GM12878 (cell line): ENCODE measurements around the gene RARA. TPM values are rescaled to one million over a fixed set of nuclear protein-coding genes. Genes with fewer than 3 reads are reported as not detected.

Experiments used
- ATAC-seq: fragments of 200-7000 bp; cut with Tn5 transposase; 3 replicates; pipeline ENCODE4 v1.9.1; 2020; ENCODE audit warnings: mild to moderate bottlenecking, moderate library complexity
- BruUV-seq: library from RNA; stranded (reverse); fragments of 400-500 nt; replicated peaks from 2 replicates; lab custom pipeline; 2021; lab: Mats Ljungman, UMichigan
- CTCF ChIA-PET: fragments of 300-600 bp; sonication (Branson Sonifier 250); formaldehyde crosslinking; extraction: SDS; loops from one replicate; lab custom pipeline; 2021; ENCODE audit warnings: inconsistent platforms; lab: Yijun Ruan, JAX
- POLR2A ChIA-PET: fragments of 350-600 bp; formaldehyde crosslinking; extraction: SDS; loops from one replicate; lab custom pipeline; 2021; ENCODE audit warnings: inconsistent platforms; lab: Charles Lee
- RAD21 ChIA-PET: fragments of 300-600 bp; sonication (Branson Sonifier 250); formaldehyde crosslinking; loops from one replicate; lab custom pipeline; 2023; ENCODE audit warnings: antibody characterized with exemption; ENCODE audit not compliant: unreplicated experiment; lab: Charles Lee
- SMC1A ChIA-PET: fragments of 300-600 bp; sonication (Branson Sonifier 250); formaldehyde crosslinking; loops from one replicate; lab custom pipeline; 2023; ENCODE audit not compliant: unreplicated experiment, uncharacterized antibody; lab: Charles Lee
- DNase-seq: peaks from one replicate; pipeline ENCODE4 v3.0.0-alpha.2; 2011; ENCODE audit warnings: low read depth, low spot score
- FAIRE-seq: peaks from 3 replicates; lab custom pipeline; 2011; peaks lifted over from hg19 to GRCh38; lab: Jason Lieb, UNC
- H2AFZ ChIP-seq: 2 replicates; pipeline ENCODE4 v1.6.0; 2011; ENCODE audit warnings: low read depth, low read length, control low read depth; ENCODE audit not compliant: control insufficient read depth
- H3K27ac ChIP-seq: 2 replicates; pipeline ENCODE4 v1.5.1; 2011; ENCODE audit warnings: control low read depth; ENCODE audit not compliant: control insufficient read depth, insufficient read depth
- H3K27me3 ChIP-seq, 2 experiments: replicated peaks in 1 of 2; 2 replicates each; pipeline versions ENCODE4 v1.6.0 to v1.6.1; 2011; ENCODE audit warnings: low read length in 1 of 2; ENCODE audit not compliant: control insufficient read depth in 2 of 2, insufficient read depth in 2 of 2
- H3K36me3 ChIP-seq, 2 experiments: 2 replicates each; pipeline ENCODE4 v1.5.1; 2011; ENCODE audit warnings: low read length in 1 of 2; ENCODE audit not compliant: control insufficient read depth in 2 of 2, insufficient read depth in 2 of 2
- H3K4me1 ChIP-seq: 2 replicates; pipeline ENCODE4 v1.6.1; 2011; ENCODE audit warnings: mild to moderate bottlenecking, low read length, moderate library complexity, mixed read lengths; ENCODE audit not compliant: control insufficient read depth, insufficient read depth
- H3K4me2 ChIP-seq: 2 replicates; pipeline ENCODE4 v1.6.0; 2011; ENCODE audit warnings: control low read depth; ENCODE audit not compliant: control insufficient read depth, insufficient read depth
- H3K4me3 ChIP-seq: fragments of 200-600 bp; sonication (generic); 2 replicates; pipeline ENCODE4 v1.5.1; 2016
- H3K79me2 ChIP-seq: 2 replicates; pipeline ENCODE4 v1.6.0; 2011; ENCODE audit warnings: low read length; ENCODE audit not compliant: control insufficient read depth, insufficient read depth
- H3K9ac ChIP-seq: 2 replicates; pipeline ENCODE4 v1.8.0; 2011; ENCODE audit warnings: low read length, control low read depth, mixed read lengths; ENCODE audit not compliant: control insufficient read depth, insufficient read depth
- H3K9me3 ChIP-seq: replicated peaks from 3 replicates; pipeline ENCODE4 v1.5.1; 2011; ENCODE audit warnings: mild to moderate bottlenecking, low read length; ENCODE audit not compliant: control insufficient read depth, insufficient read depth
- H4K20me1 ChIP-seq: 2 replicates; pipeline ENCODE4 v1.6.0; 2011; ENCODE audit not compliant: control insufficient read depth, insufficient read depth
- CBFB ChIP-seq: IDR thresholded peaks from 2 replicates; pipeline ENCODE4 v1.6.1; 2016; ENCODE audit warnings: antibody characterized with exemption, low read depth
- EGR1 ChIP-seq, 2 experiments: IDR thresholded peaks; 1 replicate in 1 of 2; 2 replicates in 1 of 2; pipeline ENCODE4 v1.6.1; 2011 to 2012; ENCODE audit warnings: low read depth in 2 of 2, low read length in 2 of 2, borderline replicate concordance in 1 of 2, mild to moderate bottlenecking in 1 of 2, moderate library complexity in 1 of 2
- IKZF1 ChIP-seq: fragments of 450-650 bp; conservative IDR thresholded peaks from 2 replicates; pipeline ENCODE4 v1.6.1; 2017; ENCODE audit warnings: antibody characterized with exemption, mild to moderate bottlenecking
- RELB ChIP-seq: fragments of 450-650 bp; IDR thresholded peaks from 2 replicates; pipeline ENCODE4 v1.6.1; 2017; ENCODE audit warnings: low read depth, mild to moderate bottlenecking, moderate library complexity
- ZNF217 ChIP-seq: fragments of 450-650 bp; IDR thresholded peaks from 2 replicates; pipeline ENCODE4 v1.6.1; 2017; ENCODE audit warnings: antibody characterized with exemption, mild to moderate bottlenecking
- WGBS: methylation state at CpG from one replicate; pipeline ENCODE4 v1.1.6; 2016; ENCODE audit warnings: low lambda C conversion rate; ENCODE audit not compliant: insufficient replicate concordance, insufficient coverage; ENCODE audit errors: missing lambda C conversion rate; 5-methylcytosine and 5-hydroxymethylcytosine counted together
- in situ Hi-C: fragments of 300-500 bp; cut with MboI; formaldehyde crosslinking; loops from 9 replicates; pipeline ENCODE4 v1.14.3; 2018; ENCODE audit warnings: mixed read lengths
- intact Hi-C: fragments of 100-400 bp; cut with micrococcal nuclease; formaldehyde crosslinking; loops from one replicate; pipeline ENCODE4 v1.14.2; 2022; ENCODE audit not compliant: unreplicated experiment
- polyA plus RNA-seq, 11 experiments: library from polyadenylated mRNA; depleted of rRNA in 4 of 11; unstranded in 6 of 11; stranded (reverse) in 5 of 11; fragments of >200 nt; fragmentation: Nextera tagmentation in 4 of 11; fragmentation: Illumina TruSeq in 1 of 11; extraction: Ambion mirVana in 4 of 11; extraction: Trizol in 1 of 11; gene quantifications; 1 replicate in 1 of 11; 2 replicates in 10 of 11; pipeline versions ENCODE4 v1.2.1 to v1.2.3, GENCODE V29; 2011 to 2016; ENCODE audit warnings: inconsistent platforms in 2 of 11, missing spikeins in 2 of 11, low read depth in 1 of 11
- total RNA-seq, 4 experiments: library from RNA; depleted of rRNA in 3 of 4; stranded (reverse); fragments of >200 nt in 3 of 4; fragmentation: Illumina TruSeq in 1 of 4; extraction: Trizol in 1 of 4; gene quantifications; 2 replicates each; pipeline versions ENCODE4 v1.2.1 to v1.2.3, GENCODE V29; 2013 to 2021

Gene RARA
- total and polyA plus RNA-seq, 10 of the 15 experiments (the other 5 are each of a cell fraction or from before 2014, with no cell fraction given): 0.13 to 33.6 (median 13.6) TPM

- no TSS peak for BruUV-seq
Measured at GRCh38 chr17:40307001-40307730, 1.8 kb upstream of the RARA start.

More at GRCh38 chr17:40307001-40307730, 1.8 kb upstream of the RARA start:
- H3K4me2 ChIP-seq: no peak overlapping the region
- in situ Hi-C loops: loop anchor here (5.0 kb wide), 1 partner anchor 230 kb away; no protein-coding TSS in a partner anchor
- H3K27ac ChIP-seq: no peak overlapping the region
- SMC1A ChIA-PET: interaction anchor here (0.7 to 11.2 kb wide), 15 partner anchors 8 to 227 kb away, joined by 3 to 172 read pairs (median 3); partner anchors contain the start of genes CDC6 and TOP2A
- 87% methylated on average over 10 of the region's 10 CpGs for WGBS
- TF ChIP-seq IKZF1 (peak; percentile 60), EGR1 (IDR thresholded peaks at IDR 0.05; ENCODE audit: borderline replicate concordance in 1 of 2, low read depth in 2 of 2, low read length in 2 of 2) (peak in 1 of 2 experiments; percentile 54; a peak in 1 of 3 replicates), ZNF217 (no peak), CBFB (peak; percentile 28; the same call in 1 of the 2 replicates), RELB (peak; percentile 22; the same call in 1 of the 2 replicates)
- intact Hi-C loops: no loop called here
- no peaks in the 10 kb centered on the region for H3K9me3 ChIP-seq
- H3K9ac ChIP-seq: no peak overlapping the region
- RAD21 ChIA-PET: interaction anchor here (0.6 to 18.7 kb wide), 15 partner anchors 8 to 236 kb away, joined by 3 to 271 read pairs (median 4); partner anchors contain the start of genes CDC6 and TOP2A
- H3K4me1 ChIP-seq: peaks cover 43% of the 10 kb centered on the region
- peaks cover under 1 to 4% of the 10 kb centered on the region in 2 experiments for H3K36me3 ChIP-seq
- H3K79me2 ChIP-seq: no peaks in the 10 kb centered on the region; the same call in none of the 2 replicates
- no peaks in the 10 kb centered on the region for H4K20me1 ChIP-seq
- H3K4me3 ChIP-seq: no peak overlapping the region
- CTCF ChIA-PET: interaction anchor here (0.7 to 10.6 kb wide), 18 partner anchors 12 to 308 kb away, joined by 3 to 311 read pairs (median 6); partner anchors contain the start of genes CDC6, GJD3 and TOP2A
- H2AFZ ChIP-seq: no peak overlapping the region
- no peaks in the 10 kb centered on the region for H3K27me3 ChIP-seq
- ATAC-seq (no peak), FAIRE-seq (no peak), DNase-seq (no peak)
- POLR2A ChIA-PET: interaction anchor here (0.6 to 9.8 kb wide), 16 partner anchors 10 to 1618 kb away, joined by 3 to 123 read pairs (median 4); partner anchors contain the start of gene CDC6
